ENCODE measurements around the gene ZNF487.
A peak's percentile ranks its signal among the peaks of the same experiment; 100 is the strongest.
"Not testable (repeated sequence)": the region's sequence is repeated elsewhere in the genome, so short reads cannot be mapped to it uniquely, and the experiment has no call there.

Gene ZNF487

DNA sequence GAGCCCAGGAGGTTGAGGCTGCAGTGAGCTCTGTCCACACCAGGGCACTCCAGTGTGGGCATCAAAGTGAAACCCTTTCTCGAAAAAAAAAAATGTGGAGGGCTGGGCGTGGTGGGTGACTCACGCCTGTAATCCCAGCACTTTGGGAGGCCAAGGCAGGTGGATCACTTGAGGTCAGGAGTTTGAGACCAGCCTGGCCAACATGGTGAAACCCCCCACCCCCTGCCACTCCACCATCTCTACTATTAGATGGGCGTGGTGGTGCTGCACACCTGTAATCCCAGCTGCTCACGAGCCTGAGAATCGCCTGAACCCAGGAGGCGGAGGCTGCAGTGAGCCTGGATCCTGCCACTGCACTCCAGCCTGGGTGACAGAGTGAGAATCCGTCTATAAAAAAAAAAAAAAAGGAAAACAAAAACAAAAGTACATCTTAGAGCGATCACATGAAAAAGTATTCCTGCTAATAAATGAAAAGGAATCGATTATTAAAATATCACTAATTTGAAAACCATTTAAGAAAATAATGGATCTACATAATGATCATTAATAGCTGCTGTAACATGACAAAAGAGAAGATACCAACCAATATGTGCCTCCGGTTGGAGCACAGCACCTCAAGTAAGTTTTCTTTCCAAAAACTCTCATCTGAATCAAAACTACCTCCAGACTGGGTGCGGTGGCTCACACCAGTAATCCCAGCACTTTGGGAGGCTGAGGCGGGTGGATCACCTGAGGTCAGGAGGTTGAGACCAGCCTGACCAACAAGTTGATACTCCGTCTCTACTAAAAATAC is 32.8 kb upstream of the ZNF487 start:
- no peak for DNase-seq (ENCODE audit: low read depth in 1 of 2, low spot score in 1 of 2)

GRCh38 chr10:43404704-43405084 is 32.2 kb upstream of the ZNF487 start:
- DNase-seq (ENCODE audit: low read depth in 1 of 2, low spot score in 1 of 2), result no peak

DNA sequence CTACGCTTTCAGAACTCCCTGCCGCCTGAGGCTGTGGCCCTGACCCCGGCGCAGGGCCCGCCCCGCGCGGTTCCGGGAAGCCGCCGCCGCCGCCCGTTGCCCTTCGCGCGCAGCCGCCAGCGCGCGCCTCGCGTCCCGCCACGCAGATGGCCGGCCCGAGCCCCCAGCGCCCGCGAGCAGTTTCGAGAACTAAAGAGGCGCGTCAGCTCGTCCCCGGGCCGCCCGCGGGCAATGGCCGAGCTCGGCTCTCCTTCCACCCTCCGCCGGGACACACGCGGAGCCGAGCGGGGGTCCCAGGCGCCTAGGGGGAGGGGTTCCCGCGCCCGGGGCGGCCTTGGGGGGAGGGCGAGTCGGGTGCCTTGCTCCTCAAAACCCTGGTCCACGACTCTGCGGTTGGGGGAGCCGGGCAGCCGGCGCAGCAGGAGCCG is 29.7 kb upstream of the ZNF487 start:
- DNase-seq (ENCODE audit: low read depth in 1 of 2, low spot score in 1 of 2), result peak in 1 of 2 donors; percentile 35

DNA sequence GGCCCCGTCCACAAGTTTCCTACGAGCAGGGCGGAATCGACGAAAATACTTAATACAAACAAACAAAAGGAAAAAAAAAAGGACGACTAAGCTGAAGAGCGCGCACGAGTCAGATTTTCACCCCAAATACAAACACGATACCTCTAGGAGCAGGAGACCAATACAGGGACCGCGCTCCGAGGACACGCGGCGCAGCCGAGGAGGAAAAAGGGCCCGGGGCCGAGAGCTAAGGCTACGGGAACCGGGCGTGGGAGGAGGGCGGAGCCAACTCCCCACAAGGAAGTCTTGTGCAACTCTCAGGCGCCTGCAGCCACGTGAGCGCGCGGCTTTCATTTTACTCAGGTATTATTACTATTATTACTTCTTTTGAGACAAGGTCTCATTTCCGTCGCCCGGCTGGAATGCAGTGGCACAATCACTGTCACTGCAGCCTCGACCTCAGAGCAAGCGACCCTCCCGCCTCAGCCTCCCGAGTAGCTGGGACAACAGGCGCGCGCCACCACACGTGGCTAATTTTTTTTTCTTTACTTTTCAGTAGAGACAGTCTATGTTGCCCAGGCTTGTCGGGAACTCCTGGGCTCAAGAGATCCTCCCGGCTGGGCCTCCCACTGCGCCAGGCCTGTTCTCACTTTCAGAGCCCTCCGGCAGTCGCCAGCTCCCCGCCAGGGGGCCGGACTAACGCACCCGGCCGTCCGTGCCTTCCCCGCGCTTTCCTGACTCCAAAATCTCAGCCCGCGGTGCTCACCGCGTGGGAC is 29.2 kb upstream of the ZNF487 start:
- DNase-seq (ENCODE audit: low read depth in 1 of 2, low spot score in 1 of 2), result peak; percentile 79 to 90

GRCh38 chr10:43408331-43408709 is 28.6 kb upstream of the ZNF487 start:
- no peak for DNase-seq (ENCODE audit: low read depth in 1 of 2, low spot score in 1 of 2)

GRCh38 chr10:43408710-43409384 is 28.1 kb upstream of the ZNF487 start, which contains the start of gene HNRNPF:
Gene HNRNPF (minus strand): TSS chr10:43409186. CDS start chr10:43387884, 21,302 bp downstream.
- DNase-seq (ENCODE audit: low read depth in 1 of 2, low spot score in 1 of 2), result peak; percentile 90 to 92

DNA sequence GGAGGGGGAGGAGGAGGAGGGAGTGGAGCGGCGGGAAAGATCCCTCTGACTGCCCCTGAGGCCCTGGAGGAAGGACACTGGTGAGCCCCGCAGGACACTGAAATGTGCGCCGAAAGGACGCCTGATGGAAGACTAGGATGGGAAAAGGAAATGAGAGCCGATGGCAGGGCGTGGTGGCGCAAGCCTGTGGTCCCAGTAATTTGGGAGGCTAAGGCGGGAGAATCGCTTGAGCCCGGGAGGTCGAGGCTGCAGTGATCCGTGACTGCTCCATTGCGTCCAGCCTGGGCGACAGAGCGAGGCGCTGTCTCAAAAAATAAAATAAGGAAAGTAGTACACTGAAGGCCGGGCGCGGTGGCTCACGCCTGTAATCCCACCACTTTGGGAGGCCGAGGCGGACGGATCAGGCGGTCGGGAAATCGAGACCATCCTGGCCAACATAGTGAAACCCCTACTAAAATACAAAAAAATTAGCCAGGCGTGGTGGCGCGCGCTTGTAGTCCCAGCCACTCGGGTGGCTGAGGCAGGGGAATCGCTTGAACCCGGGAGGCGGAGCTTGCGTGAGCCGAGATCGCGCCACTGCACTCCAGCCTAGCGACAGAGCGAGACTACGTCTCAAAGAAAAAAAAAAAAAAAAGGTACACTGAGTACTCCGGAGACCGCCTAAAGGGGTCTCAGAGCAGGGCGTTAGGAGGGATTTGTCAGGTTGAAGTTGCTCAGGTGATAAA is 27.4 kb upstream of the ZNF487 start:
- peak; percentile 44 to 55 for DNase-seq (ENCODE audit: low read depth in 1 of 2, low spot score in 1 of 2)

DNA sequence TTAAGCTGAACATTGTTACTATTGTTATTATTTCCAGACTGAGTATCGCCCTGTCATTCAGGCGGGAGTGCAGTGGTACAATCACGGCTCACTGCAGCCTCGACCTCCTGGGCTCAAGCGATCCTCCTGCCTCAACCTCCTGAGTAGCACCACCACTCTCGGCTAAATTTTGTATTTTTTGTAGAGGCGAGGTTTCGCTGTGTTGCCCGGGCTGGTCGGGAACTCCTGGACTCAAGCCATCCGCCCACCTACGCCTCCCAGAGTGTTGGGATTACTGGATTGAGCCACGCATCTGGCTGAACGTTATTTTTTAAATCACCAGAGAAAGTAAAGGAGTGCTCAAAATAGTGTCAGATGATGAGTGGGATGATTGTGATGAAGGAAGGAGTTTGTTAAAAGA is 26.6 kb upstream of the ZNF487 start:
- no peak for DNase-seq (ENCODE audit: low read depth in 1 of 2, low spot score in 1 of 2)

DNA sequence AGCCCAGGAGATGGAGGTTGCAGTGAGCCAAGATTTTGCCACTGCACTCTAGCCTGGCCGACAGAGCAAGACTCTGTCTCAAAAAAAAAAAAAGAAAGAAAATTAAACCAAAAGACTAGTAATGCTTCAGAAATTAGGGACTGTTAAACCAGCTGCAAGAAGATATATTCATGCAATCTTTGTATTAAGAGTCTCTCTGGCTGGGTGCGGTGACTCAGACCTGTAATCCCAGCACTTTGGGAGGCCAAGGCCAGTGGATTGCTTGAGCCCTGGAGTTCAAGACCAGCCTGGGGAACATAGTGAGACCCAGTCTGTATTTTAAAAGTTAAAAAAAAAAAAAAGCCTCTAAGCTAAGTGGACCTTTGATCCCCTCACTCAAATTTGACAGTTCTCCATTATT is 25.4 kb upstream of the ZNF487 start:
- DNase-seq (ENCODE audit: low read depth in 1 of 2, low spot score in 1 of 2), result no peak

GRCh38 chr10:43415544-43415943 is 21.4 kb upstream of the ZNF487 start:
- DNase-seq (ENCODE audit: low read depth in 1 of 2, low spot score in 1 of 2), result no peak

GRCh38 chr10:43417950-43418768 is 18.8 kb upstream of the ZNF487 start:
- DNase-seq (ENCODE audit: low read depth in 1 of 2, low spot score in 1 of 2), result no peak

DNA sequence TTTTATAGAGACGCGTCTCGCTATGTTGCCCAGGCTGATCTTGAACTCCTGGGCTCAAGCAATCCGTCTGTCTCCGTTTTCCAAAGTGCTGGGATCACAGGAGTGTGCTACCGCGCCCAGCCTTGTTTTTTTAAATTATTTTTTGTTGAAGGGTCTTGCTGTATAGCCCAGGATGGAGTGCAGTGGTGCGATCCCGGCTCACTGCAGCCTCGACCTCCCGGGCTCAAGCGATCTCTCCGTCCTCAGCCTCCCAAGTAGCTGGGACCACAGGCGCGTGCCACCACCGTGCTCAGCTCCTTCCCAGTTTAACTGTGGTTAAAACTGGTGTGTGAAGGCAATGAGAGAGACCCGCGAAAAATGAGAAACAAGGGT is 16.9 kb upstream of the ZNF487 start:
- no peak for DNase-seq (ENCODE audit: low read depth in 1 of 2, low spot score in 1 of 2)

DNA sequence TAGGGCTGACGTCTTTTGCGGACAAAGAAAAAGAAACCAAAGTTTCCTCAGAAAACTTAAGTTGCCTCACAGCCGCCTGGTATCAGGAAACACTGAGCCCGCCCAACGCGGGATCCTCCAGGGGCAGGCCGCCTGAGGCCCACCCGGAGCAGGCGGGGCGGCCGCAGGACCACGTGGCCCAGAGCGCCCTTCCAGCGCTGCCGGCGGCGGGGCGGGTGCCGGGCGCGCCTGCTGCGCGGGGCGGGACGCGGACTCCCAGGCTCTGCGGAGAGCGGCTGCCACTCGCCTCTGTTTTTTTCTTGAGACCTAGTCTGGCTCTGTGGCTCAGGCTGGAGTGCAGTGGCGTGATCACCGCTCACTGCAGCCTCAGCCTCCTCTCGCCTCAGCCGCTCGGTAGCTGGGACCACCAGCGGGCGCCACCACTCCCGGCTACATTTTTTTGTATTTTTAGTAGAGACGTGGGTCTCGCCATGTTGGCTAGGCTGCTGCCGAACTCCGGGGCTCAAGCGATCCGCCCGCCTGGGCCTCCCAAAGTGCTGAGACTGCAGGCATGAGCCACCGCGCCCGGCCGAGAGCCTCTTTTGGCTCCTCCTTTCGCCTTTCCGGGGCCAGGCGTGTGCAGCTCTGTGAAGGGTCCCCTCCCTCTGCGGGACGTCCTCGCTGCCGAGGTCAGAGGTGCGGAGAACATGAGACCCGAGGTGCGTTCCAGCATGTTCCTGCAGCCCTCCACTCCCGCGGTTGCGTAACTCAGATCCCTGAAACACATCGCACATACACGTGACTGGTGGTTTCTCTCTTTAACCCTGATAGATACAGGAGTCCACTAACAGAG is 16.3 kb upstream of the ZNF487 start:
- DNase-seq (ENCODE audit: low read depth in 1 of 2, low spot score in 1 of 2), result peak; percentile 56 to 65

DNA sequence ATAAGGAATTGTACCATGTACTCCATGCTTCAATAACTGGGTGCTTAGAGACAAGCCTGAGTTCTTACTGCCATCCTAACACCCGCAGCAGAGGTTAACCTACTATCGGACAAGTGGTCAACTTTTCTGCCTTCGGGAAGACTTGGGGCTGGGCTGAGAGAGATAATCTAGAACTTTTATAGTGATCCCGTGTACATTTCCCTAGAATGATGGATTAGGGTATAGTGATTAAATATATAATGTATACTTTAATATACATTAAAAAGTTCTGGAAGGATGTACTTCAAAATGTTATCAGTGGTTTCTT is 15.8 kb upstream of the ZNF487 start:
- DNase-seq (ENCODE audit: low read depth in 1 of 2, low spot score in 1 of 2), result no peak

DNA sequence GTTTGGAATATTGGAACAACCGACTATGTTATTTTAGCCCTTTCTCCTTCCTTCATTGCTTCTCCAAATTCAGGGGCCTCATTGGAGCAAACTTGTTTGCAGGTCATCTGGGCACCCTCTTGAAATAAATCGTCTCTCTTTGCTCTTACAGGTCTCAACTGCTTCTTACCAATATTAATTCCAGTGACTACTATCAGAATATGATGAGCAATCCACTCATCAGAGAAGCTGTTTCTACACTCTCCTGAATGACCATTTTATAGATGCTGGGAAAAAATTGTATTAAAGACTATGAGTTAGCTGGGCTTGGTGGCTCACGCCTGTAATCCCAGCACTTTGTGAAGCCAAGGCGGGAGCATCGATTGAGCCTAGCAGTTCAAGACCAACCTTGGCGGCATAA is 15.4 kb upstream of the ZNF487 start:
- no peak for DNase-seq (ENCODE audit: low read depth in 1 of 2, low spot score in 1 of 2)

GRCh38 chr10:43421944-43422343 is 15.0 kb upstream of the ZNF487 start:
- not testable (repeated sequence) for DNase-seq (ENCODE audit: low read depth in 1 of 2, low spot score in 1 of 2)

- no peak for DNase-seq (ENCODE audit: low read depth in 1 of 2, low spot score in 1 of 2)
These were observed 12.5 kb upstream of the ZNF487 start for GRCh38 chr10:43424416-43424815.

- not testable (repeated sequence) for DNase-seq (ENCODE audit: low read depth in 1 of 2, low spot score in 1 of 2)
These were observed 10.4 kb upstream of the ZNF487 start for GRCh38 chr10:43426476-43426875.

DNA sequence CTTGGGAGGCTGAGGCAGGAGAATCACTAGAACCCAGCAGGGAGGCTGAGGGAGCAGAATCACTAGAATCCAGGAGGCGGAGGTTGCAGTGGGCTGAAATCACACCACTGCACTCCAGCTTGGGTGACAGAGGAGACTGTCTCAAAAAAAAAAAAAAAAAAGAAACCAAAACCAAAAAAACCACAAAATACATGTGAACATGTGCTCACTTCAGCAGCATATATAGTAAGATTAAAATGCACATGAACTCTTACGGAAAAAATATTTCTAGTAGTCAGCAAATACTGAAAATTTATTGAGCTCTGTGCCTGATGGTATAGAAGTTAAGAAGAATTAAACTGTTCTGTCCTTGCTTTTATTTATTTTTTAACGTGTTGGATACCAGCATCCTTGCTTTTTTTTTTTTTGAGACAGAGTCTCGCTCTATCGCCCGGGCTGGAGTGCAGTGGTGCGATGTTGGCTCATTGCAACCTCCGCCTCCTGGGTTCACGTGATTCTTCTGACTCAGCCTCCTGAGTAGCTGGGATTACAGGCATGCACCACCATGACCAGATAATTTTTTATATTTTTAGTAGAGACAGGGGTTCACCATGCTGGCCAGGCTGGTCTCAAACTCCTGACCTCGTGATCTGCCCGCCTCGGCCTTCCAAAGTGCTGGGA is 9.6 kb upstream of the ZNF487 start:
- DNase-seq (ENCODE audit: low read depth in 1 of 2, low spot score in 1 of 2), result no peak
